HG03025 (cell line): Measurements from ENCODE around the gene ANP32B.
"Not testable (repeated sequence)": the region's sequence is repeated elsewhere in the genome, so short reads cannot be mapped to it uniquely, and the experiment has no call there.

ENCODE experiments used
- ATAC-seq: cut with Tn5 transposase; IDR thresholded peaks from one replicate; pipeline ENCODE4 v1.9.1; 2021; ENCODE audit warnings: mild to moderate bottlenecking, moderate library complexity; ENCODE audit not compliant: unreplicated experiment, low FRiP score

Gene ANP32B

GRCh38 chr9:97982683-97983588, at the start of gene ANP32B:
Gene ANP32B, plus strand, starts transcription at chr9:97983341. Its CDS starts 215 bp downstream, at chr9:97983556.
- ATAC-seq: peak; percentile 50

GRCh38 chr9:97934321-97935115, 48.6 kb upstream of the ANP32B start:
- ATAC-seq: no peak

- no peak for ATAC-seq
These were observed 47.9 kb upstream of the ANP32B start for GRCh38 chr9:97935276-97935675.

- ATAC-seq: no peak
These were observed 46.1 kb upstream of the ANP32B start for GRCh38 chr9:97936998-97937397.

- no peak for ATAC-seq
These were observed 45.0 kb upstream of the ANP32B start, which contains the start of gene HEMGN for GRCh38 chr9:97938081-97938644. Gene HEMGN, minus strand, starts transcription at chr9:97938172. Its CDS starts 36 bp downstream, at chr9:97938136.

- ATAC-seq: no peak
These were observed 42.9 kb upstream of the ANP32B start for GRCh38 chr9:97940233-97940632.

- no peak for ATAC-seq
These were observed 42.4 kb upstream of the ANP32B start for GRCh38 chr9:97940741-97941140.

- no peak for ATAC-seq
These were observed 41.8 kb upstream of the ANP32B start for GRCh38 chr9:97941323-97941722.

GRCh38 chr9:97943308-97943855, 39.8 kb upstream of the ANP32B start:
- no peak for ATAC-seq

GRCh38 chr9:97944612-97945011, 38.5 kb upstream of the ANP32B start:
- ATAC-seq: no peak

GRCh38 chr9:97945470-97945869, 37.7 kb upstream of the ANP32B start:
- not testable (repeated sequence) for ATAC-seq

GRCh38 chr9:97947094-97947493, 36.0 kb upstream of the ANP32B start:
- ATAC-seq: not testable (repeated sequence)

- ATAC-seq: not testable (repeated sequence)
These were observed 32.3 kb upstream of the ANP32B start for GRCh38 chr9:97950873-97951272.

- no peak for ATAC-seq
These were observed 28.6 kb upstream of the ANP32B start for GRCh38 chr9:97954550-97954989.

GRCh38 chr9:97956331-97956730, 26.8 kb upstream of the ANP32B start:
- no peak for ATAC-seq

GRCh38 chr9:97958812-97959511, 24.2 kb upstream of the ANP32B start:
- no peak for ATAC-seq

- ATAC-seq: no peak
These were observed 23.6 kb upstream of the ANP32B start for GRCh38 chr9:97959585-97959984.

GRCh38 chr9:97960678-97961328, 22.3 kb upstream of the ANP32B start:
- not testable (repeated sequence) for ATAC-seq

GRCh38 chr9:97961361-97961760, 21.8 kb upstream of the ANP32B start:
- no peak for ATAC-seq
